Measurements from ENCODE around the gene SLITRK5.

The SLITRK5 gene

GRCh38 chr13:87709947-87710346 lies 38.8 kb downstream of the SLITRK5 start:
- DNase-seq = no peak

- no peak for DNase-seq
Measured at GRCh38 chr13:87712012-87712411, 40.8 kb downstream of the SLITRK5 start.

All from fibroblast of skin of back (primary cell).